IPS-18a (cell line): ENCODE measurements around the gene CARHSP1.
A peak's percentile ranks its signal among the peaks of the same experiment; 100 is the strongest.

Experiments used
- H3K27ac ChIP-seq: one replicate; pipeline ENCODE4 v1.5.1; 2013; ENCODE audit warnings: low read length
- H3K27me3 ChIP-seq: one replicate; pipeline ENCODE4 v1.6.1; 2013; ENCODE audit warnings: mild to moderate bottlenecking, low read length; ENCODE audit not compliant: control insufficient read depth, insufficient read depth
- H3K36me3 ChIP-seq: one replicate; pipeline ENCODE4 v1.6.1; 2013; ENCODE audit warnings: low read depth, low read length; ENCODE audit not compliant: control insufficient read depth
- H3K4me1 ChIP-seq: one replicate; pipeline ENCODE4 v1.6.1; 2013; ENCODE audit warnings: low read depth, low read length; ENCODE audit not compliant: control insufficient read depth
- H3K4me3 ChIP-seq: one replicate; pipeline ENCODE4 v1.5.1; 2013; ENCODE audit warnings: low read length
- H3K9ac ChIP-seq: one replicate; pipeline ENCODE4 v1.6.1; 2013; ENCODE audit warnings: mild to moderate bottlenecking, low read length, moderate library complexity
- H3K9me3 ChIP-seq: one replicate; pipeline ENCODE4 v1.6.1; 2013; ENCODE audit warnings: low read depth, low read length; ENCODE audit not compliant: control insufficient read depth

CARHSP1 gene

DNA sequence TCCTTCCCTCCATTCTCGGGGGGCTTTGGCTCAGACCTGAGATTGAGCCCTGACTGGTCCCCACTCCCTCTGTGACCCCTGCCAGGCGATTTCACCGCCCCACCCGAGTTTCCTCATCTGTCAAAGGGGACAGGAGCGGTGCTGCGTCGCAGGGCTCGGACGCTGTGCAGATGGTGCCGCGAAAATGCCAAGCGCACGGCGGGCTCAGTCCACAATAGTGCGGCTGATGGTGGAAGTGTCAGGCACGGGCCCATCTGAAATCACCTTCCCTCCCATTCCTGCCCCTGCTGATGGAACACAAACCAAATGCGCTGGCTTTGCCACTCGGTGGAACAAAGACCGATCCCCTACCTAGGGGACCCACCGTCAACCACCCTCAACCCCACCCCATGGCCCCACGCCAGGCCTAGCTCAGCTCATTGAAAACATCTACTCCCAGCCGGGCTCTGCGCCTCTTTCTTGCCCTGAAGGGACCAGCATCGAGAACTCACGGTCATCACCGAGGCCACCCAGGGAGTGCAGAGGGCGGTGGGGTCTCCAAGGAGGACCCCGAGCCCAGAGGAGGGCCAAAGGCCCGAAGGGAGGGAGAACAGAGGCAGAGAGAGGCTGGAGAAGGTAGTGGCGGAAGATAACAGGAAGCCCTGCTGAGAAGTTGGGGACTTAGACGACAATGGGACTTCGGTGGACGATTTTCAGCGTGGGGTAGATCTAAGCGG lies 1.4 kb downstream of the CARHSP1 start:
- Histone ChIP-seq H3K27ac (peak overlapping the region; percentile 44), H3K4me1 (peaks cover 24% of the 10 kb centered on the region)

DNA sequence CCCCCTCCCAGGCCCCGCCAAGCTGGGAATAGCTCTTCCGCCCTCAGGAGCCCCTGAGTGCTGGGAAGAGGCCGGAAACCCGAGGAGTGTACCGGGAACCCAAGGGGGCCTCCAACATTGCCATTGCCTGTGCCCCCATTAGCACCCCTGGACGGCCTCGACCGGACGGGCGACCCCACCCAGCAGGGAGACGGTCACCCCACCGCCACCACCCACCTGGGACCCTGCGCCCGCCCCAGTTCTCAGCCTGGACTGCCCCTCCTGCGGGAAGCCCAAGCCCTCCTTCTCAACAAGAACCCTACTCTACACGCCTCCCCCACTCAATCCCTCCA lies 2.0 kb downstream of the CARHSP1 start:
- Histone ChIP-seq H3K9me3 (no peaks in the 10 kb centered on the region), H3K4me3 (peak overlapping the region; percentile 83), H3K27ac (no peak overlapping the region), H3K27me3 (no peaks in the 10 kb centered on the region), H3K9ac (peak overlapping the region; percentile 77), H3K36me3 (peaks cover 2% of the 10 kb centered on the region), H3K4me1 (peaks cover 24% of the 10 kb centered on the region)

More for the DNA sequence above, 1.4 kb downstream of the CARHSP1 start:
- H3K4me3 ChIP-seq: peak overlapping the region; percentile 83
- H3K9ac ChIP-seq: peak overlapping the region; percentile 77
- H3K36me3 ChIP-seq: peaks cover 2% of the 10 kb centered on the region
- H3K9me3 ChIP-seq: no peaks in the 10 kb centered on the region
- H3K27me3 ChIP-seq: no peaks in the 10 kb centered on the region

DNA sequence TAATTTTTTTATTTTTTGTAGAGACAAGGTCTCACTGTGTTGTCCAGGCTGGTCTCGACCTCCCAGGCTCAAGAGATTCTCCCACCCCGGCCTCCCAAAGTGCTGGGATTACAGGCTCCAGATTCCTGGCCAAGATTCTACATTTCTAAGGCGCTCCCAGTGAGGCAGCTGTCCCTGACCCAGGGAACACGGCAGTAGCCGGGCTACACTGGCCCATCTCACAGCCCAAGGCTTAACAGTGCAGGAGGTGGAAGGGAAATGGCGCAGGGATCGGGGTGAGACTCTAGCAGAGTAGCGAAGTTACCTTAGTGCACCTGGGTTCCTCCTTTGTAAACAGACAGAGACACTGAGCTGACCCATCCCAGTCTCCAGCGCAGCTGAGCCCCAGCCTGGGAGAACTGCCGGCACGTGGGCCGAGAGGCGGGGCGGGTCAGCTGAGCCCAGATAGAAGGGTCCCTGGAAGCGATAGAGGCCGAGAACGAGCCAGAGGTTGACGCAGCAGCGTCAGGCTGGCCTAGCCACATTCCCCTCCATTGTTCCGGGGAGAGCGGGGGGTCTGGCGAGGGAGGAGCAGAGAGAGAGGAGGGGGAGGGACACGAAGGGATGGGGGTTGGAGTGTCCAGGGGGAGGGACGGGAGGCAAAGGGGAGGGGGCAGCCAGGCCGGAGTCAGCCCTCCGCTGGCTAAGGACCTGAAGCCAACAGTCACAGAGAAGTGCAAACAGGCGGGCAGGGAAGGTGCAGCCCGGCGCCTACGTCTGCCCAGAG lies 2.5 kb downstream of the CARHSP1 start:
- Histone ChIP-seq H3K27me3 (no peaks in the 10 kb centered on the region), H3K4me3 (peak overlapping the region; percentile 83), H3K4me1 (peaks cover 24% of the 10 kb centered on the region), H3K9ac (peak overlapping the region; percentile 77), H3K36me3 (peaks cover 2% of the 10 kb centered on the region), H3K9me3 (no peaks in the 10 kb centered on the region), H3K27ac (peak overlapping the region; percentile 8)

DNA sequence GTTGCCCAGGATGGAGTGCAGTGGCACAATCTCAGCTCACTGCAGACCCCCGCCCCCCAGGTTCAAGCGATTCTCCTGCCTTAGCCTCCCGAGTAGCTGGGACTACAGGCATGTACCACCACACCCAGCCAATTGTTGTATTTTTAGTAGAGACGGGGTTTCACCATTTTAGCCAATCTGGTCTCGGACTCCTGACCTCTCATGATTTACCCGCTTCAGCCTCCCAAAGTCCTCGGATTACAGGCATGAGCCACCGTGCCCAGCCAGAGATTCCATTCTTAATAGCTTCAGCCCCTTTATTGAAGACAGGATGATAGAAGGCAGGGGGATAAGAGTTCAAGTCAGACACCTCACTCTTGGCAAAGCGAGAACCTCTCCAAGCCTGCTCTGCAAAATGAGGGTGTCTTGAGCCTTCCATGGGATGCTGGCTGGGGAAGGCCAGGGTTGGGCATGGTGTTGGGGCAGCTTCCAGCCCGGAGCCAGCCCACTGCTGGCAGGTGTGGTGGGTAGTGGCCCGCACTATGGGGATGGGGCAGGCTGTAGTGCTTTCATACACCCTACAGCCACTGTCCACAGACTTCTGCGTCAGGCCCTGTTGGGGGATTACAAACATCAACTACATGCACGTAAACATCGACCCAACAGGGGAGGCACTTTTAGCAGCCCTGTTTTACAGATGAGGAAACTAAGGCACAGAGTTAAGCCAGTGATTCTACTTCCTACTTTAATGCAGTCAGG lies 3.5 kb downstream of the CARHSP1 start:
- no peaks in the 10 kb centered on the region for H3K27me3 ChIP-seq
- H3K4me3 ChIP-seq: peak overlapping the region; percentile 83
- no peaks in the 10 kb centered on the region for H3K9me3 ChIP-seq
- peak overlapping the region; percentile 21 for H3K9ac ChIP-seq
- peaks cover 24% of the 10 kb centered on the region for H3K4me1 ChIP-seq
- no peak overlapping the region for H3K27ac ChIP-seq
- H3K36me3 ChIP-seq: peaks cover 2% of the 10 kb centered on the region

DNA sequence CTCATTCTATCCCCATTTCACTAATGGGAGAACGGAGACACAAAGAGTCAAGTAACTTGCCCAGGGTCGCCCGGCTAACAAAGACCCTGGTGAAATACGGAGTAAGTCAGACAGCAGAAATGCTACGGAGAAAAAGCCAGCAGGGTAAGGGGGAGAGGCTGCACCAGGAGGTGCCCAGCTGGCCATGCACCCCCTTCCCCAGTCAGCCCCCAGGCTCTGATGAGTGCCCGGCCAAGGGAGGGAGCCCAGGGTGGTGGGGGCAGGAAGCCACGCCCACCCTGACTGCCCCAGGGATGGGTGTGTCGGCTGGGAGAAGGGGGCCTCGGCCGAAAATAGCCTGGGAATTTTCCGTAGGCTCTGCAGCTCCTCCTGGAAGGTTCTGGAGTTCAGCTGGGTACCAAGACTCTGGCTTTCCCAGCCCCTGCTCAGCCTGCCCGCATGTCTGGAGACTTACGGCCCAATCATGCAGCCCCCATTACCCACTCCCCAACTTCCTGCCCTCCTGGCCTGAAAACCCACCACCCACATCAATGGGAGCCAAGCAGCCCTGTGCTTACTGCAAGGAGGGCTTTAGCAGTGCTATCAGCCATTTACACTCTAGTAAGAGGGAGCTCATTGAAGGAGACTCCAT lies 4.2 kb downstream of the CARHSP1 start:
- Histone ChIP-seq H3K27ac (no peak overlapping the region), H3K9me3 (no peaks in the 10 kb centered on the region), H3K27me3 (no peaks in the 10 kb centered on the region), H3K4me3 (no peak overlapping the region), H3K36me3 (peaks cover 2% of the 10 kb centered on the region), H3K4me1 (peaks cover 24% of the 10 kb centered on the region), H3K9ac (no peak overlapping the region)

DNA sequence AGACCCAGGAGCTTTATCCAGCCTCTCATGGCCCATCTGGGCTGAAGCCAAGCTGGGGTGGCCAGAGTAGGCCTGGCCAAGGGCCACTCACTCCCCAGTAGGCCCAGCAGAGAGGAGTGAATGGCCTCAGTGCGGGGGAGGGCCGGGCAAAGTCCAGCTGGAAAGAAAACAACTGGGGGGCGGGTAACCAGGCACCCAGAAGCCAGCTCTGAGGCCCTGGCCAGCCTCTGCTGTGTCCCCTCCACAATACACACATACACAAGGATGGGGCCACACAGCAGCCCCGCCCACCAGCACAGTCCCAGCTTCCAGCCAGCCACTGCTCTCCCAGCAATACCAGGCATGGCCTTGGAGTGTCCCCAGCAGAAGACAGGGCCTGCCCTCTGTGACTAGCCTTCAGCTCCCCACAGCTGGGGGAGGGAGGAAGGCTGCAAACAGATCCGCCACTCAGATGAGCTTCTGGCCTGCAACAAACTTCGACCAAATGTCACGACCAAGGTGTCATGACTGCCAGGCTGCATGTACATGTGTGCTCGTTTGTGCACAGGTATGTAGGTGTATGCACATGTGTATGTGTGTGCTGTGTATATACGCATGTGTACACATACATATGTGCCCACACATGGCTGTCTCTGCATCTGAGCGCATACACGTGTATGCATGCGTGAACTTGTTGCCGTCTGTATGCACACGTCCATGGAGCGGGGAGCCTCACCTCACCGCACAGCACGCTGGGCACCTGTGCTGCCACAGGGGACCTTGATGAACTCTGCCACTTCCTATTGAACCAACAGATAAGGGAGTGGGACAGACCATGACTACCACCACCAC lies 5.0 kb downstream of the CARHSP1 start:
- no peaks in the 10 kb centered on the region for H3K9me3 ChIP-seq
- H3K4me1 ChIP-seq: peaks cover 24% of the 10 kb centered on the region
- peaks cover 9% of the 10 kb centered on the region for H3K36me3 ChIP-seq
- H3K4me3 ChIP-seq: no peak overlapping the region
- no peak overlapping the region for H3K27ac ChIP-seq
- no peaks in the 10 kb centered on the region for H3K27me3 ChIP-seq
- H3K9ac ChIP-seq: no peak overlapping the region

DNA sequence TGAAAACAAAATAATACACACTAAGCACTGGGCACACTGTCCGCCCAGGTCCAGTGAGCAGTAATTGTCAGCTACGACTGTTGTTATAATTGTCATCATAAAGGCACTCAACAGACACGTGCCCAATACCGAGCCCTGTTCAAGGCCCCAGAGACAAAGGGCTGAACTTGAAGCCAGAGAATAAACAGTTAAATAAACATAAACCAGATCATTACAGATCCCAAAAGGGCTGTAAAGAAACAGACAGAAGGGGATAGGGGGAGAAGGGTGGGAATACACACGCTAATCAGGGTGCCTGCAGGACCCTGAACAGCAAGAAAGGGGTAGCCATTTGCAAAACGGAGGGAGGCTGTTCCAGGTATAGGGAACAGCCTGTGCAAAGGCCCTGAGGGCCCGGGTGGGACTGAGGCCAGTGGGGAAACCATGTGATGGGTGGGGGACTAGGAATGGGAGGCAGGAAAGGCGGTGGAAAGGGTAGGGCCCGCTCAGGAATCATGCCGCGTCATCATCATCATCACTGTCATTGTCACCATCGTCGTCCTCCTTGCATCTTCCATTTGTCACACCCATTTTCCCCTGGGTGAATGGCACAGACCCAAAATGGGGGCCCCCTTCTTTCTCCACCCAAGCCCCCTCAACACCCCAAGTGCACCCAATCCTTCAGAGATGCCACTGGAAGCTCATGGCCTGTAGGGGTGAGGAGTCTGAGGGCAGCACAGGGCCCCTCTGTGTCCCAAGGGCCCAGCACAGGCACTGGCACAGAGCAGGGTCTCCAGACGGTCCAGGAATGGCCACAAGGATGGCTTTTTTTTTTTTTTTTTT lies 6.3 kb downstream of the CARHSP1 start:
- H3K4me3 ChIP-seq: no peak overlapping the region
- H3K9me3 ChIP-seq: no peaks in the 10 kb centered on the region
- H3K36me3 ChIP-seq: peaks cover 20% of the 10 kb centered on the region
- no peak overlapping the region for H3K9ac ChIP-seq
- peaks cover 24% of the 10 kb centered on the region for H3K4me1 ChIP-seq
- no peak overlapping the region for H3K27ac ChIP-seq
- H3K27me3 ChIP-seq: no peaks in the 10 kb centered on the region

DNA sequence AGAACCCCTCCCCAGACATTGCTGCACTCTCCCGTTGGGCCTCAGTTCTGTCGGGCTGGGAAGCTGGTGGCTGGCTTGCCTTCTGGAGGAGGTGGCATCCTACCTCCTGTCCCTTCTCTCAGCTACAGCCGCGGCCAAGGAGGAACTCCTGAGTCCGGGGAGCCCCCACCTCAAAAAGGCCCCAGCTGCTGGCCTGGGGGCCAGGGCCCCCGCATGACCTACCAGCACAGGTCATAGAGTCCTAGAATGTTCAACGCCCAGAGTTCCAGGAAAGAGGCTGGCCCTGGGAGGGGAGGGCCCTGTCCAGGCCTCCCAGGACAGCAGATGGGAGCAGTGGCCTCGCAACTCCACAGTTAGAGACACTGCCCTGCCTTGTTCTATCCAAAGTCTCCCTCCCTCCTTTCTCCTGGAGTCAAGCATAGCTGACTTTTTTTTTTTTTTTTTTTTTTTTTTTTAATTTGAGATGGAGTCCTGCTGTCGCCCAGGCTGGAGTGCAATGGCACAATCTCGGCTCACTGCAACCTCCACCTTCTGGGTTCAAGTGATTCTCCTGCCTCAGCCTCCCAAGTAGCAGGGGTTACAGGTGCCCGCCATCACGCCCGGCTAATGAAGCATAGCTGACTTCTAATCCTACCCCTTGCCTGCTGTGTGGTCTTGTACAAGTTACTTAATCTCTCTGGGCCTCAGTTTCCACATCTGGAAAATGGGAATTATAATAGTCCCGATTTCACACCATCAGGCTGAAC lies 7.1 kb downstream of the CARHSP1 start:
- no peak overlapping the region for H3K4me3 ChIP-seq
- H3K27me3 ChIP-seq: no peaks in the 10 kb centered on the region
- H3K4me1 ChIP-seq: peaks cover 24% of the 10 kb centered on the region
- H3K9ac ChIP-seq: no peak overlapping the region
- no peak overlapping the region for H3K27ac ChIP-seq
- H3K9me3 ChIP-seq: no peaks in the 10 kb centered on the region
- H3K36me3 ChIP-seq: peaks cover 24% of the 10 kb centered on the region

DNA sequence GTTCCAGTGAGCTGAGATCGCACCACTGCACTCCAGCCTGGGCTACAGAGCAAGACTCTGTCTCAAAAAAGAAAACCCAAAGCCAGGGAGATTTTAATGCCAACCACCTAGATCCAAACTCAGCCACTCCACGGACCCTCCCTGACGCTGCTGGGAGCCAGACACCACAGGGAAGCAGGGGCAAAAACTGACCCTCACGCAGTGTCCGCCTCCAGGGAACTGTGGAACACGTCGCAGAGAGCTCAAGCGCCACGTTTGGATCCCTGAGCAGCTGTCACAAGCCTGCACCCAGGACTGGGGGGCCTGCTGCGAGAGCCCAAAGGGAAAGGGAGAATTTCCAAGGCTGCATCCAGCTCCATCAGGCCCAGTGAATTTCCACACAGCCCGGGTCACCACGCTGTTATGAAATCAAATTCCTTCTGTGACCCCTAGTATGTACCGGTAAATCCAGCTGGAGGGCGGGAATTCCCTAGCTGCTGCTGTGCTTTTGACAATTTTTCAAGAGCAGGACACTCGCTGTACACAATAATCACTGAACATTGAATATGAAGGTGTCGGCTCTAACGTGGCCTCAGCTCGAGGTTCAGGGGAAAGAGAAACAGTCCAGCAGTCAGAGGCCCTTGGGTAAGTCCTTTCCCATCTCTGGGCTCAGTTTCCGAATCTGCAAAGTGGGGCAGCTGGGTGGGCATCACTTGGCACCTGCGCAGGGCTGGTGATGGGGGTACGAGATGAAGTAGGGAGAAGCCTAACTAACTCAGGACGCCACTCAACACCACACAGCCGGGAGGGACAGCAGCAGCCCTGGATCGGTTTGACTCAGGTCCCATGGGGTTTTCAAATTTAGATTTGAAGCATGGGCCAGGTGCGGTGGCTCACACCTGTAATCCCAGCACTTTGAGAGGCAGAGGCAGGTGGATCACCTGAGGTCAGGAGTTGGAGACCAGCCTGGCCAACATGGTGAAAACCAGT lies 8.6 kb downstream of the CARHSP1 start:
- peaks cover 13% of the 10 kb centered on the region for H3K4me1 ChIP-seq
- H3K27me3 ChIP-seq: no peaks in the 10 kb centered on the region
- no peaks in the 10 kb centered on the region for H3K9me3 ChIP-seq
- peaks cover 39% of the 10 kb centered on the region for H3K36me3 ChIP-seq
- no peak overlapping the region for H3K27ac ChIP-seq
- no peak overlapping the region for H3K4me3 ChIP-seq
- H3K9ac ChIP-seq: no peak overlapping the region
